H1 (cell line): Measurements from ENCODE around the gene ACTL6A. TPM values are rescaled to one million over a fixed set of nuclear protein-coding genes. Genes with fewer than 3 reads are reported as not detected.

ENCODE experiments used
- ASH2L ChIP-seq: fragments of 200-600, 300-600 bp; sonication (generic); IDR thresholded peaks from one replicate; pipeline ENCODE4 v1.7.1; 2017; ENCODE audit warnings: low read length
- CBX5 ChIP-seq: fragments of 300-800, 300-1000 bp; sonication (generic); IDR thresholded peaks from 2 replicates; pipeline ENCODE4 v1.7.1; 2016; ENCODE audit warnings: antibody characterized with exemption, low read length, low read depth
- EGR1 ChIP-seq: IDR thresholded peaks from 2 replicates; pipeline ENCODE4 v1.6.1; 2011; ENCODE audit warnings: low read depth, low read length, borderline replicate concordance
- EP300 ChIP-seq, 2 experiments: IDR thresholded peaks; 1 replicate in 1 of 2; 2 replicates in 1 of 2; pipeline ENCODE4 v1.6.1; 2011 to 2012; ENCODE audit warnings: low read depth in 2 of 2, low read length in 2 of 2, mild to moderate bottlenecking in 2 of 2, borderline replicate concordance in 1 of 2, inconsistent platforms in 1 of 2, moderate library complexity in 1 of 2
- JUN ChIP-seq: IDR thresholded peaks from 2 replicates; pipeline ENCODE4 v1.6.1; 2011; ENCODE audit warnings: low read depth, mild to moderate bottlenecking, improper control_type of control experiment, low read length
- KDM4A ChIP-seq: IDR thresholded peaks from one replicate; pipeline ENCODE4 v1.7.1; 2012; ENCODE audit warnings: low read depth, mild to moderate bottlenecking, moderate library complexity, low read length, inconsistent platforms; ENCODE audit not compliant: severe bottlenecking
- KDM5A ChIP-seq: fragments of 200-600 bp; IDR thresholded peaks from 2 replicates; pipeline ENCODE4 v1.7.1; 2012; ENCODE audit warnings: mild to moderate bottlenecking, low read length, inconsistent platforms, mixed read lengths
- POU5F1 ChIP-seq: IDR thresholded peaks from 2 replicates; pipeline ENCODE4 v1.6.1; 2011; ENCODE audit warnings: low read depth, mild to moderate bottlenecking, low read length, moderate library complexity
- RNF2 ChIP-seq: fragments of 200-900, 300-1000 bp; sonication (generic); IDR thresholded peaks from 2 replicates; pipeline ENCODE4 v1.7.1; 2016; ENCODE audit warnings: borderline replicate concordance, low read depth, mild to moderate bottlenecking, antibody characterized with exemption, low read length; ENCODE audit not compliant: poor library complexity, severe bottlenecking; ENCODE audit errors: missing control alignments
- SP4 ChIP-seq: IDR thresholded peaks from 2 replicates; pipeline ENCODE4 v1.6.1; 2012; ENCODE audit warnings: low read length, inconsistent platforms
- TAF1 ChIP-seq: IDR thresholded peaks from 2 replicates; pipeline ENCODE4 v1.6.1; 2011; ENCODE audit warnings: mild to moderate bottlenecking, low read depth, low read length
- polyA plus RNA-seq, 7 experiments: library from polyadenylated mRNA; depleted of rRNA in 3 of 7; stranded (reverse) in 5 of 7; unstranded in 2 of 7; fragments of >200 nt in 5 of 7; fragments of 200-250 nt in 2 of 7; gene quantifications; 1 replicate in 5 of 7; 2 replicates in 1 of 7; 4 replicates in 1 of 7; pipeline versions ENCODE4 v1.2.1 to v1.2.3, GENCODE V29; 2011 to 2013; ENCODE audit warnings: missing spikeins in 2 of 7, mixed read lengths in 2 of 7
- total RNA-seq: library from RNA; stranded (reverse); fragmentation: NEBNext Ultra II Directional; extraction: Animal tissue kit (Norgen Biotek cat#: 25700); gene quantifications from 2 replicates; pipeline ENCODE4 v1.2.1, GENCODE V29; 2021
- TF ChIP-seq, protein P1 (sequence below): fragments of 300-600 bp; sonication (generic); IDR thresholded peaks from 2 replicates; pipeline ENCODE4 v1.7.1; 2012; ENCODE audit warnings: low read length, moderate library complexity, mild to moderate bottlenecking, inconsistent platforms; ENCODE audit not compliant: insufficient replicate concordance

The ACTL6A gene
- total and polyA plus RNA-seq, 2 of the 8 experiments (the other 6 are each of a cell fraction or from before 2014, with no cell fraction given) = 76.9 to 99.5 TPM

DNA sequence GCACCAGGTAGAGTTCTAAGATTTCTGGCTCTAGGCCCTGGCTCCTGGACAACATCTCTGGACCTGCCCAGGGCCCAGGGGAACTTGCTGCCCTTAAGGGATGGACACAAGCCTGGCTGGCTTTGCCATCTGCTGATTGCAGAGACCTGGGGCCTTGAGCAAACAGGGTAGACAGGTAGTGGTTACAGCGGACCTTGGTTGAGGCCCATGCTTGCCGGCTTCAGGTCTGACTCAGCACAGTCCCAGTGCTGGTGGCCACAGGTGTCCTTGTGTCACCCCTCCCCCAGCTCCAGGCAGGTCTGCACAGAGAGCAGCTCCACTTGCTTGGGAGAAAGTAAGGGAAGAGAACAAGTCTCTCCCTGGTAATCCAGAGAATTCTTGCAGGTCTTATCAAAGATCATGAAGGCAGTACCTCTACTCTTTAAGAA lies 15.9 kb upstream of the ACTL6A start (continued):
- TF ChIP-seq, protein P1, sequence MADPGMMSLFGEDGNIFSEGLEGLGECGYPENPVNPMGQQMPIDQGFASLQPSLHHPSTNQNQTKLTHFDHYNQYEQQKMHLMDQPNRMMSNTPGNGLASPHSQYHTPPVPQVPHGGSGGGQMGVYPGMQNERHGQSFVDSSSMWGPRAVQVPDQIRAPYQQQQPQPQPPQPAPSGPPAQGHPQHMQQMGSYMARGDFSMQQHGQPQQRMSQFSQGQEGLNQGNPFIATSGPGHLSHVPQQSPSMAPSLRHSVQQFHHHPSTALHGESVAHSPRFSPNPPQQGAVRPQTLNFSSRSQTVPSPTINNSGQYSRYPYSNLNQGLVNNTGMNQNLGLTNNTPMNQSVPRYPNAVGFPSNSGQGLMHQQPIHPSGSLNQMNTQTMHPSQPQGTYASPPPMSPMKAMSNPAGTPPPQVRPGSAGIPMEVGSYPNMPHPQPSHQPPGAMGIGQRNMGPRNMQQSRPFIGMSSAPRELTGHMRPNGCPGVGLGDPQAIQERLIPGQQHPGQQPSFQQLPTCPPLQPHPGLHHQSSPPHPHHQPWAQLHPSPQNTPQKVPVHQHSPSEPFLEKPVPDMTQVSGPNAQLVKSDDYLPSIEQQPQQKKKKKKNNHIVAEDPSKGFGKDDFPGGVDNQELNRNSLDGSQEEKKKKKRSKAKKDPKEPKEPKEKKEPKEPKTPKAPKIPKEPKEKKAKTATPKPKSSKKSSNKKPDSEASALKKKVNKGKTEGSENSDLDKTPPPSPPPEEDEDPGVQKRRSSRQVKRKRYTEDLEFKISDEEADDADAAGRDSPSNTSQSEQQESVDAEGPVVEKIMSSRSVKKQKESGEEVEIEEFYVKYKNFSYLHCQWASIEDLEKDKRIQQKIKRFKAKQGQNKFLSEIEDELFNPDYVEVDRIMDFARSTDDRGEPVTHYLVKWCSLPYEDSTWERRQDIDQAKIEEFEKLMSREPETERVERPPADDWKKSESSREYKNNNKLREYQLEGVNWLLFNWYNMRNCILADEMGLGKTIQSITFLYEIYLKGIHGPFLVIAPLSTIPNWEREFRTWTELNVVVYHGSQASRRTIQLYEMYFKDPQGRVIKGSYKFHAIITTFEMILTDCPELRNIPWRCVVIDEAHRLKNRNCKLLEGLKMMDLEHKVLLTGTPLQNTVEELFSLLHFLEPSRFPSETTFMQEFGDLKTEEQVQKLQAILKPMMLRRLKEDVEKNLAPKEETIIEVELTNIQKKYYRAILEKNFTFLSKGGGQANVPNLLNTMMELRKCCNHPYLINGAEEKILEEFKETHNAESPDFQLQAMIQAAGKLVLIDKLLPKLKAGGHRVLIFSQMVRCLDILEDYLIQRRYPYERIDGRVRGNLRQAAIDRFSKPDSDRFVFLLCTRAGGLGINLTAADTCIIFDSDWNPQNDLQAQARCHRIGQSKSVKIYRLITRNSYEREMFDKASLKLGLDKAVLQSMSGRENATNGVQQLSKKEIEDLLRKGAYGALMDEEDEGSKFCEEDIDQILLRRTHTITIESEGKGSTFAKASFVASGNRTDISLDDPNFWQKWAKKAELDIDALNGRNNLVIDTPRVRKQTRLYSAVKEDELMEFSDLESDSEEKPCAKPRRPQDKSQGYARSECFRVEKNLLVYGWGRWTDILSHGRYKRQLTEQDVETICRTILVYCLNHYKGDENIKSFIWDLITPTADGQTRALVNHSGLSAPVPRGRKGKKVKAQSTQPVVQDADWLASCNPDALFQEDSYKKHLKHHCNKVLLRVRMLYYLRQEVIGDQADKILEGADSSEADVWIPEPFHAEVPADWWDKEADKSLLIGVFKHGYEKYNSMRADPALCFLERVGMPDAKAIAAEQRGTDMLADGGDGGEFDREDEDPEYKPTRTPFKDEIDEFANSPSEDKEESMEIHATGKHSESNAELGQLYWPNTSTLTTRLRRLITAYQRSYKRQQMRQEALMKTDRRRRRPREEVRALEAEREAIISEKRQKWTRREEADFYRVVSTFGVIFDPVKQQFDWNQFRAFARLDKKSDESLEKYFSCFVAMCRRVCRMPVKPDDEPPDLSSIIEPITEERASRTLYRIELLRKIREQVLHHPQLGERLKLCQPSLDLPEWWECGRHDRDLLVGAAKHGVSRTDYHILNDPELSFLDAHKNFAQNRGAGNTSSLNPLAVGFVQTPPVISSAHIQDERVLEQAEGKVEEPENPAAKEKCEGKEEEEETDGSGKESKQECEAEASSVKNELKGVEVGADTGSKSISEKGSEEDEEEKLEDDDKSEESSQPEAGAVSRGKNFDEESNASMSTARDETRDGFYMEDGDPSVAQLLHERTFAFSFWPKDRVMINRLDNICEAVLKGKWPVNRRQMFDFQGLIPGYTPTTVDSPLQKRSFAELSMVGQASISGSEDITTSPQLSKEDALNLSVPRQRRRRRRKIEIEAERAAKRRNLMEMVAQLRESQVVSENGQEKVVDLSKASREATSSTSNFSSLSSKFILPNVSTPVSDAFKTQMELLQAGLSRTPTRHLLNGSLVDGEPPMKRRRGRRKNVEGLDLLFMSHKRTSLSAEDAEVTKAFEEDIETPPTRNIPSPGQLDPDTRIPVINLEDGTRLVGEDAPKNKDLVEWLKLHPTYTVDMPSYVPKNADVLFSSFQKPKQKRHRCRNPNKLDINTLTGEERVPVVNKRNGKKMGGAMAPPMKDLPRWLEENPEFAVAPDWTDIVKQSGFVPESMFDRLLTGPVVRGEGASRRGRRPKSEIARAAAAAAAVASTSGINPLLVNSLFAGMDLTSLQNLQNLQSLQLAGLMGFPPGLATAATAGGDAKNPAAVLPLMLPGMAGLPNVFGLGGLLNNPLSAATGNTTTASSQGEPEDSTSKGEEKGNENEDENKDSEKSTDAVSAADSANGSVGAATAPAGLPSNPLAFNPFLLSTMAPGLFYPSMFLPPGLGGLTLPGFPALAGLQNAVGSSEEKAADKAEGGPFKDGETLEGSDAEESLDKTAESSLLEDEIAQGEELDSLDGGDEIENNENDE = no peak
- no peak for TF ChIP-seq POU5F1
- TF ChIP-seq KDM4A = no peak
- no peak for TF ChIP-seq RNF2
- TF ChIP-seq EP300 (IDR thresholded peaks at IDR 0.05; ENCODE audit: borderline replicate concordance in 1 of 2, low read depth in 2 of 2, low read length in 2 of 2) = no peak
- no peak for TF ChIP-seq CBX5
- no peak for TF ChIP-seq SP4
- TF ChIP-seq ASH2L = no peak
- no peak for TF ChIP-seq KDM5A
- no peak for TF ChIP-seq EGR1
- no peak for TF ChIP-seq JUN
- no peak for TF ChIP-seq TAF1
